ENCODE results near the gene SV2B. TPM values are rescaled to one million over a fixed set of nuclear protein-coding genes. Genes with fewer than 3 reads are reported as not detected.

SV2B gene
- polyA plus RNA-seq, 3 donors, result 0.50 to 1.8 (median 0.88) TPM

GRCh38 chr15:91165850-91166249 lies 65.8 kb downstream of the SV2B start:
- no peak for DNase-seq (ENCODE audit: extremely low read depth in 1 of 11, low read depth in 9 of 11, low spot score in 4 of 11)

- no peak for DNase-seq (ENCODE audit: extremely low read depth in 1 of 11, low read depth in 9 of 11, low spot score in 4 of 11)
Measured at GRCh38 chr15:91168457-91168856, 68.4 kb downstream of the SV2B start.

- DNase-seq (ENCODE audit: extremely low read depth in 1 of 11, low read depth in 9 of 11, low spot score in 4 of 11), result no peak
Measured at GRCh38 chr15:91171334-91171733, 71.3 kb downstream of the SV2B start.

- DNase-seq (ENCODE audit: extremely low read depth in 1 of 11, low read depth in 9 of 11, low spot score in 4 of 11), result no peak
Measured at GRCh38 chr15:91182101-91182500, 82.0 kb downstream of the SV2B start.

GRCh38 chr15:91183596-91183995 lies 83.5 kb downstream of the SV2B start:
- DNase-seq (ENCODE audit: extremely low read depth in 1 of 11, low read depth in 9 of 11, low spot score in 4 of 11), result no peak

GRCh38 chr15:91184441-91184840 lies 84.4 kb downstream of the SV2B start:
- no peak for DNase-seq (ENCODE audit: extremely low read depth in 1 of 11, low read depth in 9 of 11, low spot score in 4 of 11)

- peak; percentile 23 to 61 (median 44) for DNase-seq (ENCODE audit: extremely low read depth in 1 of 11, low read depth in 9 of 11, low spot score in 4 of 11)
Measured at GRCh38 chr15:91186904-91187656, 87.0 kb downstream of the SV2B start.

- no peak for DNase-seq (ENCODE audit: extremely low read depth in 1 of 11, low read depth in 9 of 11, low spot score in 4 of 11)
Measured at GRCh38 chr15:91192285-91192684, 92.2 kb downstream of the SV2B start.

GRCh38 chr15:91192690-91193377 lies 92.8 kb downstream of the SV2B start:
- DNase-seq (ENCODE audit: extremely low read depth in 1 of 11, low read depth in 9 of 11, low spot score in 4 of 11), result no peak

- no peak for DNase-seq (ENCODE audit: extremely low read depth in 1 of 11, low read depth in 9 of 11, low spot score in 4 of 11)
Measured at GRCh38 chr15:91193378-91193720, 93.3 kb downstream of the SV2B start.

- DNase-seq (ENCODE audit: extremely low read depth in 1 of 11, low read depth in 9 of 11, low spot score in 4 of 11), result peak in 1 of 11 donors; percentile 11
Measured at GRCh38 chr15:91196127-91196526, 96.1 kb downstream of the SV2B start.

GRCh38 chr15:91196768-91197167 lies 96.7 kb downstream of the SV2B start:
- DNase-seq (ENCODE audit: extremely low read depth in 1 of 11, low read depth in 9 of 11, low spot score in 4 of 11), result no peak

- DNase-seq (ENCODE audit: extremely low read depth in 1 of 11, low read depth in 9 of 11, low spot score in 4 of 11), result no peak
Measured at GRCh38 chr15:91199511-91199910, 99.5 kb downstream of the SV2B start.

GRCh38 chr15:91200101-91200754 lies 100.2 kb downstream of the SV2B start:
- DNase-seq (ENCODE audit: extremely low read depth in 1 of 11, low read depth in 9 of 11, low spot score in 4 of 11), result no peak

GRCh38 chr15:91202510-91203102 lies 102.5 kb downstream of the SV2B start:
- no peak for DNase-seq (ENCODE audit: extremely low read depth in 1 of 11, low read depth in 9 of 11, low spot score in 4 of 11)

- DNase-seq (ENCODE audit: extremely low read depth in 1 of 11, low read depth in 9 of 11, low spot score in 4 of 11), result no peak
Measured at GRCh38 chr15:91203619-91204203, 103.7 kb downstream of the SV2B start.

GRCh38 chr15:91208371-91208770 lies 108.3 kb downstream of the SV2B start:
- no peak for DNase-seq (ENCODE audit: extremely low read depth in 1 of 11, low read depth in 9 of 11, low spot score in 4 of 11)

GRCh38 chr15:91209318-91209717 lies 109.3 kb downstream of the SV2B start:
- DNase-seq (ENCODE audit: extremely low read depth in 1 of 11, low read depth in 9 of 11, low spot score in 4 of 11), result no peak

- no peak for DNase-seq (ENCODE audit: extremely low read depth in 1 of 11, low read depth in 9 of 11, low spot score in 4 of 11)
Measured at GRCh38 chr15:91209726-91210125, 109.7 kb downstream of the SV2B start.

All from renal cortex interstitium (tissue), 11 donors.